GM12891 (cell line): ENCODE measurements around the gene NKTR.

Experiments used
- DNase-seq: peaks from one replicate; pipeline ENCODE4 v3.0.0; 2011; ENCODE audit warnings: low spot score; ENCODE audit not compliant: insufficient read length
- FAIRE-seq: peaks from 2 replicates; lab custom pipeline; 2011; peaks lifted over from hg19 to GRCh38; lab: Jason Lieb, UNC
- PAX5 ChIP-seq: IDR thresholded peaks from 2 replicates; pipeline ENCODE4 v1.6.1; 2011; ENCODE audit warnings: low read length, moderate library complexity, mild to moderate bottlenecking; ENCODE audit not compliant: insufficient read depth, severe bottlenecking
- POLR2A ChIP-seq: IDR thresholded peaks from 2 replicates; pipeline ENCODE4 v1.6.1; 2011; ENCODE audit warnings: low read depth, low read length, control low read depth
- POLR2AphosphoS5 ChIP-seq: IDR thresholded peaks from 2 replicates; pipeline ENCODE4 v1.6.1; 2011; ENCODE audit warnings: low read depth, low read length, control low read depth
- POU2F2 ChIP-seq: IDR thresholded peaks from 2 replicates; pipeline ENCODE4 v1.6.1; 2011; ENCODE audit warnings: low read depth, mild to moderate bottlenecking, control low read depth, low read length, moderate library complexity
- SPI1 ChIP-seq: IDR thresholded peaks from 2 replicates; pipeline ENCODE4 v1.6.1; 2011; ENCODE audit warnings: low read depth, low read length, control low read depth
- TAF1 ChIP-seq: IDR thresholded peaks from 2 replicates; pipeline ENCODE4 v1.6.1; 2011; ENCODE audit warnings: low read depth, low read length, control low read depth

The NKTR gene

DNA sequence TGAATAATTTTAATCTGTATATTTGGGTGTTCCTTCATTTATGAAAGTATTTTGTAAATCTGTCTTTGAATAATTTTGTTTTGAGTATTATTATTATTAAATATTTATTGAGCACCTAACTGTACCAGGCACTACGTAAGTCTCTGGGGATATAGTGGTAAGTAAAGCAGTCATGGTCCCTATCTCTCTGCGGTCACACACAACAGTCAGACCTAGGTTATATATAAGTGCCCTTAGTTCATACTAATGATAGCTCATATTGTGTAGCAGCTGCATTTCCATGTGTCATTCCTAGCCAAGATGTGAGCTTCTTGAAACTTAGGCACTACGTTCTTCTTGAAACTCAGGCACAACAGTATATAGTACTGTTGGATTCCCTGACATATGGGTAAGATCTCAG, 12.4 kb downstream of the NKTR start:
- FAIRE-seq (peak; percentile 77), DNase-seq (no peak)
- no peak for TF ChIP-seq SPI1
- TF ChIP-seq POLR2A: no peak
- no peak for TF ChIP-seq TAF1
- TF ChIP-seq POU2F2: no peak
- no peak for TF ChIP-seq POLR2AphosphoS5
- TF ChIP-seq PAX5: no peak

DNA sequence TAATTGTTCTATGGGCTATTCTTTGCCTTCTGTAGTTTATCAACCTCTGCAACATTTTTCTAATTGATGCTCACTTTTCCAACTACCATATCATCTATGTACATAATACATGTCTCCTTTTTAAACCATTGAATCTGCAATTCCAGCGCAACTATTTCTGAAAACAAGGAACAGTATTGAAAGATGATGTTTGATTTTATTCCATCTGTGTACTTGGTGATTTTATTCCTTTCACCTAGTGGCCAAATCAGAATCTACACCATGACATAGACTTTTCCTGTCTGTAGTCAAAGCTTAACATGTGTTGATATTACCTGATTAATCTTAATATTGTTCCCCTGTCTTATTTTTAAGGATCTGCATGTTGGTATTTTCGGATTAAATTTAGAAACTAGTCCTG, 13.0 kb downstream of the NKTR start:
- DNase-seq (no peak), FAIRE-seq (peak; percentile 64)
- TF ChIP-seq TAF1 (no peak), PAX5 (no peak), POLR2AphosphoS5 (no peak), SPI1 (no peak), POU2F2 (no peak), POLR2A (no peak)

DNA sequence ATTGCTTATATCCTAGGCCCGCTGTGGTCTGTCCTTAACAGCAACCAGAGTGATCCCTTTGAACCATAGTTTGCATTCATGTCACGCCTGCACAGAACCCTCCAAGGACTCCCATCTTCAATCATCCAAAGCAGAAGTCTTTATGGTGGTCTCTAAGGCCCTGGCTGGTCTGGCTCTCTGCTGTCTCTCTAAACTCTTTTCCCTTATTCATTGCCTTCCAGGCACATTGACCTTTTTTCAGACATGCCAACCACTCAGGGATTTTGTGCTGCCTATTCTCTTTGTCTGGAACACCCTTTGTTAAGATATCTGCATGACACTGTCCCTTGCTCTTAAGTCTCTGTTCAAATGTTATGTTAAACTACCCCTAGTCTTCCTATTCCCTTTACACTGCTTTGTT, 31.1 kb downstream of the NKTR start:
- FAIRE-seq: no peak
- no peak for TF ChIP-seq TAF1
- no peak for TF ChIP-seq PAX5
- TF ChIP-seq POLR2AphosphoS5: no peak
- no peak for TF ChIP-seq POLR2A

DNA sequence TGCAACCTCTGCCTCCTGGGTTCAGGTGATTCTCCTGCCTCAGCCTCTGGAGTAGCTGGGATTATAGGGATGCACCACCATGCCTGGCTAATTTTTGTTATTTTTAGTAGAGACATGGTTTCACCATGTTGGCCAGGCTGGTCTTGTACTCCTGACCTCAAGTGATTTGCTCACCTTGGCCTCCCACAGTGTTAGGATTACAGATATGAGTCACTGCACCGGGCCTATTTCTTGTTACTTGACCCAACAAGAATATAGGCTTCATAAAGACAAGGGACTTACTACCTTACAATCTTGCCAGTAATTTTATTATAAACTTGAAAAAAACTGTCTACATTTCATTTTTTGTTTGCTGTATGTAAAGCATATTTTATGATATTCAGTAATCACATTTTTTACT, 31.7 kb downstream of the NKTR start:
- no peak for DNase-seq
- TF ChIP-seq TAF1: no peak
- no peak for TF ChIP-seq POLR2AphosphoS5
- TF ChIP-seq POLR2A: no peak
- no peak for TF ChIP-seq SPI1
- no peak for TF ChIP-seq POU2F2
- no peak for TF ChIP-seq PAX5
- FAIRE-seq: no peak

More for the DNA sequence above, 31.1 kb downstream of the NKTR start:
- no peak for DNase-seq

DNA sequence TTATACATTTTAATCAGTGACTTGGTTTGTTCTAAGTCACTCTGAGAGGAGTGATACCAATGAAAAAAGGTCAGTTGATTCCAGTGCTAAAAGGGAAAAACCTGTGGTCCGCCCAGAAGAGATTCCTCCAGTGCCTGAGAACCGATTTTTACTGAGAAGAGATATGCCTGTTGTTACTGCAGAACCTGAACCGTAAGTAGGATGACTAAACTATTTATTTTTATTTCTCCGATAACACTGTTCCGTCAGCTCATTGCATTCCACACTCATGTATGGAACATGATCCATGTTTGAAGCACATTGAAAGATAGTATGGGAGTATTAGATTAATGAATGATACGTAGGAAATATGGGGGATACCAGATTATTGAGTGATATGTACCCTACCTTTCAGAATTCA, 33.1 kb downstream of the NKTR start:
- DNase-seq (no peak), FAIRE-seq (no peak)
- TF ChIP-seq PAX5 (no peak), SPI1 (no peak)

DNA sequence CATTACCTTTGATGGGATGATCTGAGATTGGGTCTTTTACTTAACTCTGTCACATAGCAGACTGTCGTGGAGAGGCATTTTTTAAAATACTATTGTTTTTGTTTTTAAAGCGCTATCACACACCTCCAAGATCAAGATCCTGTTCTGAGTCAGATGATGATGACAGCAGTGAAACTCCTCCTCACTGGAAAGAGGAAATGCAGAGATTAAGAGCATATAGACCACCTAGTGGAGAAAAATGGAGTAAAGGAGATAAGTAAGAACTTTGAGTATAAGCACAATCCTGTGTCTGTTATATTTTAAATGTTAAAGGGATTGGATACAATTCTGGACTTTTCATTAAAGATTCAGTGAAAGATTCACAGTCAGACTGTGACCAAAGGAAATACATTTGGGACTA, 34.6 kb downstream of the NKTR start:
- no peak for DNase-seq
- no peak for FAIRE-seq
- TF ChIP-seq PAX5: no peak
- peak; percentile 86 for TF ChIP-seq SPI1

DNA sequence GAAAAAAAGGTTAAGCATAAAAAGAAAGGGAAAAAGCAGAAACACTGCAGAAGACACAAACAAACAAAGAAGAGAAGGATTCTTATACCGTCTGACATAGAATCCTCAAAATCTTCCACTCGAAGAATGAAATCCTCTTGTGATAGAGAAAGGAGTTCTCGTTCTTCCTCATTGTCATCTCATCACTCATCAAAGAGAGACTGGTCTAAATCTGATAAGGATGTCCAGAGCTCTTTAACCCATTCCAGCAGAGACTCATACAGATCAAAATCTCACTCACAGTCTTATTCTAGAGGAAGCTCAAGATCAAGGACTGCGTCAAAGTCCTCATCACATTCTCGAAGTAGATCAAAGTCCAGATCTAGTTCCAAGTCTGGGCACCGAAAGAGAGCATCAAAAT, 36.5 kb downstream of the NKTR start:
- no peak for TF ChIP-seq POU2F2
- no peak for TF ChIP-seq POLR2AphosphoS5
- no peak for TF ChIP-seq TAF1
- no peak for TF ChIP-seq SPI1
- no peak for TF ChIP-seq POLR2A
- TF ChIP-seq PAX5: no peak
- DNase-seq (no peak), FAIRE-seq (no peak)

DNA sequence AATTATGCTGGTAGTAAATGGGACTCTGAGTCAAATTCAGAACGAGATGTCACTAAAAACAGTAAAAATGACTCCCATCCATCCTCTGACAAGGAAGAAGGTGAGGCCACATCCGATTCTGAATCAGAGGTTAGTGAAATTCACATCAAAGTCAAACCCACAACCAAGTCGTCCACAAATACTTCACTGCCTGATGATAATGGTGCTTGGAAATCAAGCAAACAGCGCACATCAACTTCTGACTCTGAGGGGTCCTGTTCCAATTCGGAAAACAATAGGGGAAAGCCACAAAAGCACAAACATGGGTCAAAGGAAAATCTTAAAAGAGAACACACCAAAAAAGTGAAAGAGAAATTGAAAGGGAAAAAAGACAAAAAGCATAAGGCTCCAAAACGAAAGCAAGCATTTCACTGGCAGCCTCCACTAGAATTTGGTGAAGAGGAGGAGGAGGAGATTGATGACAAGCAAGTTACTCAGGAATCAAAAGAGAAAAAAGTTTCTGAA, 37.9 kb downstream of the NKTR start:
- TF ChIP-seq POU2F2: no peak
- no peak for TF ChIP-seq PAX5
- no peak for TF ChIP-seq TAF1
- no peak for TF ChIP-seq SPI1
- no peak for TF ChIP-seq POLR2AphosphoS5
- no peak for TF ChIP-seq POLR2A
- no peak for DNase-seq
- no peak for FAIRE-seq

DNA sequence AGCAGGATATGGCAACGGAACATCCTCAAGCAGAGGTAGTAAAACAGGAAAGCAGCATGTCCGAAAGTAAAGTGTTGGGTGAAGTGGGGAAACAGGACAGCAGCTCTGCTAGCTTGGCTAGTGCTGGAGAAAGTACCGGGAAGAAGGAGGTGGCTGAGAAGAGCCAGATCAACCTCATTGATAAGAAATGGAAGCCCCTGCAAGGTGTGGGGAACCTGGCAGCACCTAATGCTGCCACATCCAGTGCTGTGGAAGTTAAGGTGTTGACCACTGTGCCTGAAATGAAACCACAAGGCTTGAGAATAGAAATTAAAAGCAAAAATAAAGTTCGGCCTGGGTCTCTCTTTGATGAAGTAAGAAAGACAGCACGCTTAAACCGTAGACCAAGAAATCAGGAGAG, 38.7 kb downstream of the NKTR start:
- TF ChIP-seq POU2F2 (no peak), PAX5 (no peak), SPI1 (no peak), TAF1 (no peak), POLR2A (no peak), POLR2AphosphoS5 (no peak)
- FAIRE-seq: no peak
- no peak for DNase-seq

DNA sequence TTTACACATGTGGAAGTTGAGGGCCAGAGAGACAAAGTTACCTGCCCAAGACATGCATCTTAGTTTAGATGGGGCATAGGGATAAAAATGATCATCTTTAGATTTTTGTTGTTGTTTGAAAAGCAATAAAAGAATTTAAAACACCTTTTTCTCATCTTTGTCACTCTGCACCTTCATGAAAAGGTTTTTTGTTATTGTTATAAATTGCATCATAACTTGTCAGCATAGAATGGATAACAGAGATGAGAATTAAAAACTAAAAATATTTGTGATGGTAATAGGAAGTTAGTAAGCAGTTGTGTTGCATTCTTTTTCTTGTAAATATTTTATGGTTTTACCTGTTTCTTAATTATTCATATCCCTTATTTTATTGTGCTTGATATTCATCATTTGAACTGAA, 39.6 kb downstream of the NKTR start:
- FAIRE-seq (no peak), DNase-seq (no peak)
- TF ChIP-seq TAF1 (no peak), PAX5 (no peak), POLR2A (no peak), SPI1 (no peak), POLR2AphosphoS5 (no peak), POU2F2 (no peak)

DNA sequence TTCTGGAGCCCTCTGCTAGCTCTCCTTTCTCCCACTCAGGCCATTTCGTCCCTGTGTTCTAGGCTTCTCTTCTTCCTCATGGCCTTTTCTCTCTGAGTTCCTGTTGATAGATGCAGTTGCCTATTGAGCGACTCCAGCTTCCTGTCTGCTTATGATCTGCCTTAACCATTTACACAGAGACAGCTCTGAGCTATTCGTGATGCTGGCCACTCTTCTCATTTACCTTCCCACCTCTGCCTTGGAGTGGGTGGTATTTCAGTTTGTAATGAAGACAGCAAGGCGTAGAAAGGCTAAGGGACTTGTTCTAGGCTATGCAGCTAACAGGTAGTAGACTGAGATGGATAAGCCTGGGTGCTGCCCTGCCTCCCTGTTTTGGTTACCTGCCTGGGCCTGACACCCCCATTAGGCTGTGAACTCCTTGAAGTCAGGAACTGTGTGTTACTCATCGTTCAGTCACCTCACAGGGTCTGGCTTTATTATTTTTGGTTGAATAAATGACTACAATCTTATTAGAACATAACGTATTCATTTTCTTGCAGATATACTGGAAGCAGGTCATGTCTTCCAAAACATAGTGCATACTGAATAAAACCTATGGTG, 40.4 kb downstream of the NKTR start:
- DNase-seq: no peak
- FAIRE-seq: no peak
- TF ChIP-seq PAX5 (no peak), POLR2AphosphoS5 (no peak), TAF1 (no peak), SPI1 (no peak), POLR2A (no peak), POU2F2 (no peak)
